Measurements from ENCODE around the gene HSPB7. TPM values are rescaled to one million over a fixed set of nuclear protein-coding genes. Genes with fewer than 3 reads are reported as not detected.

Gene HSPB7
- polyA plus RNA-seq, 3 donors, result not detected

GRCh38 chr1:15969321-15969880, 48.4 kb downstream of the HSPB7 start:
- H4K20me1 ChIP-seq (ENCODE audit: insufficient read depth, low read length), result peaks cover 56% of the 10 kb centered on the region
- Mint-ChIP-seq H3K4me3 (no peak overlapping the region), H3K36me3 (peaks cover 62 to 75% of the 10 kb centered on the region in 2 donors), H3K4me1 (peaks cover 34% of the 10 kb centered on the region), H3K27me3 (ENCODE audit: low read depth in 3 of 3) (peaks cover 0 to 2% (median 0%) of the 10 kb centered on the region in 3 donors), H3K27ac (peak overlapping the region in 1 of 7 donors; percentile 54), H3K9me3 (no peaks in the 10 kb centered on the region)
- H3K27ac ChIP-seq (ENCODE audit: low read depth in 1 of 2, low read length in 2 of 2), result no peak overlapping the region
- peaks cover 16 to 23% of the 10 kb centered on the region in 2 donors for H3K4me1 ChIP-seq (ENCODE audit: control insufficient read depth in 1 of 2, insufficient read depth in 2 of 2, low read length in 2 of 2)
- peaks cover 35 to 54% of the 10 kb centered on the region in 2 donors for H3K36me3 ChIP-seq (replicated peaks in 1 of 2; ENCODE audit: control insufficient read depth in 1 of 2, insufficient read depth in 2 of 2, low read length in 2 of 2)
- TF ChIP-seq CTCF (IDR thresholded peaks at IDR 0.05), result no peak
- no peak overlapping the region for H3K9ac ChIP-seq (ENCODE audit: insufficient read depth, low read length, poor library complexity, severe bottlenecking)
- peaks cover 78% of the 10 kb centered on the region for H3K79me2 ChIP-seq (ENCODE audit: insufficient read depth, low read length)
- H3K27me3 ChIP-seq (ENCODE audit: control insufficient read depth in 2 of 2, insufficient read depth in 2 of 2, low read length in 2 of 2), result no peaks in the 10 kb centered on the region
- H3K4me3 ChIP-seq (replicated peaks in 1 of 3; ENCODE audit: low read depth in 2 of 3, low read length in 3 of 3), result no peak overlapping the region
- H3K9me3 ChIP-seq (replicated peaks in 1 of 2; ENCODE audit: control insufficient read depth in 1 of 2, insufficient read depth in 1 of 2, low read length in 2 of 2), result peaks cover 0 to 4% of the 10 kb centered on the region in 2 donors
- 100% methylated on average over 13 of the region's 13 CpGs for WGBS (ENCODE audit: insufficient coverage)
- intact Hi-C loops (cut with micrococcal nuclease), result no loop called here
- H2AFZ ChIP-seq (ENCODE audit: insufficient read depth, low read depth, low read length, poor library complexity, severe bottlenecking), result no peak overlapping the region
- DNase-seq, result no peak
- no peak overlapping the region for H3K4me2 ChIP-seq (replicated peaks; ENCODE audit: extremely low read depth, low read length, poor library complexity, severe bottlenecking)

- no peak overlapping the region for H3K27ac ChIP-seq (ENCODE audit: low read depth in 1 of 2, low read length in 2 of 2)
- peaks cover 57 to 72% of the 10 kb centered on the region in 2 donors for H3K36me3 Mint-ChIP-seq
- H3K9me3 ChIP-seq (replicated peaks in 1 of 2; ENCODE audit: control insufficient read depth in 1 of 2, insufficient read depth in 1 of 2, low read length in 2 of 2), result peaks cover 0 to 4% of the 10 kb centered on the region in 2 donors
- H3K27me3 ChIP-seq (ENCODE audit: control insufficient read depth in 2 of 2, insufficient read depth in 2 of 2, low read length in 2 of 2), result no peaks in the 10 kb centered on the region
- TF ChIP-seq CTCF (IDR thresholded peaks at IDR 0.05), result no peak
- peaks cover 0 to 1% (median 0%) of the 10 kb centered on the region in 7 donors for H3K9me3 Mint-ChIP-seq
- H3K4me1 Mint-ChIP-seq, result peaks cover 40% of the 10 kb centered on the region
- no peak overlapping the region for H2AFZ ChIP-seq (ENCODE audit: insufficient read depth, low read depth, low read length, poor library complexity, severe bottlenecking)
- no peak overlapping the region for H3K4me3 ChIP-seq (replicated peaks in 1 of 3; ENCODE audit: low read depth in 2 of 3, low read length in 3 of 3)
- peak overlapping the region in 2 of 7 donors; percentile 9 to 58 for H3K27ac Mint-ChIP-seq
- H3K36me3 ChIP-seq (replicated peaks in 1 of 2; ENCODE audit: control insufficient read depth in 1 of 2, insufficient read depth in 2 of 2, low read length in 2 of 2), result peaks cover 35 to 48% of the 10 kb centered on the region in 2 donors
- WGBS (ENCODE audit: insufficient coverage), result no CpG with 5 or more reads among the region's 5 CpGs
- H3K4me2 ChIP-seq (replicated peaks; ENCODE audit: extremely low read depth, low read length, poor library complexity, severe bottlenecking), result no peak overlapping the region
- no peak overlapping the region for H3K9ac ChIP-seq (ENCODE audit: insufficient read depth, low read length, poor library complexity, severe bottlenecking)
- H3K4me1 ChIP-seq (ENCODE audit: control insufficient read depth in 1 of 2, insufficient read depth in 2 of 2, low read length in 2 of 2), result peaks cover 23 to 36% of the 10 kb centered on the region in 2 donors
- no peak for DNase-seq
- no peak overlapping the region for H3K4me3 Mint-ChIP-seq
- H3K27me3 Mint-ChIP-seq (ENCODE audit: low read depth in 3 of 3), result peaks cover 0 to 2% (median 0%) of the 10 kb centered on the region in 3 donors
- H4K20me1 ChIP-seq (ENCODE audit: insufficient read depth, low read length), result peaks cover 59% of the 10 kb centered on the region
- intact Hi-C loops (cut with micrococcal nuclease), result no loop called here
- H3K79me2 ChIP-seq (ENCODE audit: insufficient read depth, low read length), result peaks cover 76% of the 10 kb centered on the region
Observed at GRCh38 chr1:15968172-15968571, 49.7 kb downstream of the HSPB7 start.
